MM.1S (cell line): ENCODE measurements around the gene RNF187.

Source experiments
- DNase-seq: peaks from one replicate; pipeline ENCODE4 v3.0.0-alpha.2; 2015
- H2AFZ ChIP-seq: fragments of 300-600 bp; sonication (generic); 2 replicates; pipeline ENCODE4 v1.6.0; 2016; ENCODE audit warnings: antibody characterized with exemption, low read length
- H3F3A ChIP-seq: fragments of 300-600 bp; sonication (generic); 2 replicates; pipeline ENCODE4 v1.6.1; 2016; ENCODE audit warnings: mild to moderate bottlenecking, antibody characterized with exemption, low read length, moderate library complexity, mixed read lengths; ENCODE audit not compliant: insufficient read depth
- H3K27ac ChIP-seq: fragments of 300-600 bp; sonication (generic); 2 replicates; pipeline ENCODE4 v1.5.1; 2016; ENCODE audit warnings: mild to moderate bottlenecking, low read length
- H3K27me3 ChIP-seq: fragments of 300-600 bp; sonication (generic); replicated peaks from 2 replicates; pipeline ENCODE4 v1.6.0; 2016; ENCODE audit warnings: low read length; ENCODE audit not compliant: insufficient read depth
- H3K36me3 ChIP-seq: fragments of 300-600 bp; sonication (generic); replicated peaks from 2 replicates; pipeline ENCODE4 v1.6.1; 2016; ENCODE audit warnings: mild to moderate bottlenecking, low read length, mixed read lengths; ENCODE audit not compliant: insufficient read depth
- H3K4me1 ChIP-seq: fragments of 300-600 bp; sonication (generic); 2 replicates; pipeline ENCODE4 v1.6.1; 2016; ENCODE audit warnings: low read length, mixed read lengths
- H3K4me2 ChIP-seq: fragments of 300-600 bp; sonication (generic); 2 replicates; pipeline ENCODE4 v1.6.0; 2016; ENCODE audit warnings: low read depth, low read length
- H3K4me3 ChIP-seq: fragments of 300-600 bp; sonication (generic); 2 replicates; pipeline ENCODE4 v1.5.1; 2016; ENCODE audit warnings: low read length, mixed read lengths
- H3K79me2 ChIP-seq: fragments of 300-600 bp; sonication (generic); 2 replicates; pipeline ENCODE4 v1.6.1; 2016; ENCODE audit warnings: mixed run types, low read length, mixed read lengths
- H3K9ac ChIP-seq: fragments of 300-600 bp; sonication (generic); 2 replicates; pipeline ENCODE4 v1.6.1; 2016; ENCODE audit warnings: low read length, mixed read lengths
- H3K9me2 ChIP-seq: fragments of 300-600 bp; sonication (generic); replicated peaks from 2 replicates; pipeline ENCODE4 v1.6.1; 2016; ENCODE audit warnings: mild to moderate bottlenecking, low read length, mixed read lengths; ENCODE audit not compliant: insufficient read depth
- H3K9me3 ChIP-seq: fragments of 300-600 bp; sonication (generic); replicated peaks from 2 replicates; pipeline ENCODE4 v1.6.1; 2016; ENCODE audit warnings: mild to moderate bottlenecking, low read length, mixed read lengths; ENCODE audit not compliant: insufficient read depth
- H4K20me1 ChIP-seq: fragments of 300-600 bp; sonication (generic); 2 replicates; pipeline ENCODE4 v1.6.1; 2016; ENCODE audit warnings: mild to moderate bottlenecking, low read length, moderate library complexity, mixed read lengths; ENCODE audit not compliant: insufficient read depth
- EZH2 ChIP-seq: fragments of 300-600 bp; sonication (generic); optimal IDR thresholded peaks from 2 replicates; pipeline ENCODE3; 2017; ENCODE audit warnings: low read depth, mild to moderate bottlenecking, antibody characterized with exemption, low read length, mixed read lengths
- EZH2phosphoT487 ChIP-seq: fragments of 300-600 bp; sonication (generic); IDR thresholded peaks from 2 replicates; pipeline ENCODE4 v1.6.1; 2018; ENCODE audit warnings: antibody characterized with exemption, low read length
- TF ChIP-seq, protein P1 (sequence below): fragments of 300-600 bp; sonication (generic); IDR thresholded peaks from 2 replicates; pipeline ENCODE4 v1.5.1; 2016; ENCODE audit warnings: antibody characterized with exemption, low read length, mixed read lengths

The RNF187 gene

DNA sequence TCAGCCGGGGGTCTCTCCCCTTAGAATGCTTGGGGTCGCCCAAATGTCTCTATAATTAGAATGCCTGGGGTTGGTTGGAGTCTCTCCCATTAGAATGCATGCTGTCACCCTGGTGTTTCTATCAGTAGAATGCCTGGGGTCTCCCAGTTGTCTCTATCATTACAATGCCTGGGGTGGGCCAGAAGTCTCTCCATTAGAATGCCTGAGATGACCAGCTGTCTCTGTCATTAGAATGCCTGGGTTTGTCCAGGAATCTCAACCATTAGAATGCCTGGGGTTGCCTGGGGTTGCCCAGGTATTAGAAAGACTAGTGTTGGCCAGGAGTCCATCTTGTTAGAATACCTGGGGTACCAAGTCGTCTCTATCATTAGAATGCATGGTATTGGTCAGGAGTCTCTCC, 51.6 kb downstream of the RNF187 start:
- DNase-seq = no peak
- no peak overlapping the region for H3K27ac ChIP-seq
- H3K27me3 ChIP-seq = no peaks in the 10 kb centered on the region
- H3K4me2 ChIP-seq = peak overlapping the region; percentile 12; the same call in 1 of the 2 replicates
- H3K4me1 ChIP-seq = peaks cover 76% of the 10 kb centered on the region
- peaks cover 30% of the 10 kb centered on the region for H3F3A ChIP-seq
- no peaks in the 10 kb centered on the region for H3K9me2 ChIP-seq
- no peaks in the 10 kb centered on the region for H3K9me3 ChIP-seq
- no peak overlapping the region for H3K4me3 ChIP-seq
- no peak overlapping the region for H2AFZ ChIP-seq
- H4K20me1 ChIP-seq = no peaks in the 10 kb centered on the region
- H3K36me3 ChIP-seq = no peaks in the 10 kb centered on the region
- no peaks in the 10 kb centered on the region for H3K79me2 ChIP-seq
- no peak overlapping the region for H3K9ac ChIP-seq
- no peak for TF ChIP-seq EZH2phosphoT487
- TF ChIP-seq EZH2 = no peak
- TF ChIP-seq, protein P1, sequence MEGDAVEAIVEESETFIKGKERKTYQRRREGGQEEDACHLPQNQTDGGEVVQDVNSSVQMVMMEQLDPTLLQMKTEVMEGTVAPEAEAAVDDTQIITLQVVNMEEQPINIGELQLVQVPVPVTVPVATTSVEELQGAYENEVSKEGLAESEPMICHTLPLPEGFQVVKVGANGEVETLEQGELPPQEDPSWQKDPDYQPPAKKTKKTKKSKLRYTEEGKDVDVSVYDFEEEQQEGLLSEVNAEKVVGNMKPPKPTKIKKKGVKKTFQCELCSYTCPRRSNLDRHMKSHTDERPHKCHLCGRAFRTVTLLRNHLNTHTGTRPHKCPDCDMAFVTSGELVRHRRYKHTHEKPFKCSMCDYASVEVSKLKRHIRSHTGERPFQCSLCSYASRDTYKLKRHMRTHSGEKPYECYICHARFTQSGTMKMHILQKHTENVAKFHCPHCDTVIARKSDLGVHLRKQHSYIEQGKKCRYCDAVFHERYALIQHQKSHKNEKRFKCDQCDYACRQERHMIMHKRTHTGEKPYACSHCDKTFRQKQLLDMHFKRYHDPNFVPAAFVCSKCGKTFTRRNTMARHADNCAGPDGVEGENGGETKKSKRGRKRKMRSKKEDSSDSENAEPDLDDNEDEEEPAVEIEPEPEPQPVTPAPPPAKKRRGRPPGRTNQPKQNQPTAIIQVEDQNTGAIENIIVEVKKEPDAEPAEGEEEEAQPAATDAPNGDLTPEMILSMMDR = no peak

DNA sequence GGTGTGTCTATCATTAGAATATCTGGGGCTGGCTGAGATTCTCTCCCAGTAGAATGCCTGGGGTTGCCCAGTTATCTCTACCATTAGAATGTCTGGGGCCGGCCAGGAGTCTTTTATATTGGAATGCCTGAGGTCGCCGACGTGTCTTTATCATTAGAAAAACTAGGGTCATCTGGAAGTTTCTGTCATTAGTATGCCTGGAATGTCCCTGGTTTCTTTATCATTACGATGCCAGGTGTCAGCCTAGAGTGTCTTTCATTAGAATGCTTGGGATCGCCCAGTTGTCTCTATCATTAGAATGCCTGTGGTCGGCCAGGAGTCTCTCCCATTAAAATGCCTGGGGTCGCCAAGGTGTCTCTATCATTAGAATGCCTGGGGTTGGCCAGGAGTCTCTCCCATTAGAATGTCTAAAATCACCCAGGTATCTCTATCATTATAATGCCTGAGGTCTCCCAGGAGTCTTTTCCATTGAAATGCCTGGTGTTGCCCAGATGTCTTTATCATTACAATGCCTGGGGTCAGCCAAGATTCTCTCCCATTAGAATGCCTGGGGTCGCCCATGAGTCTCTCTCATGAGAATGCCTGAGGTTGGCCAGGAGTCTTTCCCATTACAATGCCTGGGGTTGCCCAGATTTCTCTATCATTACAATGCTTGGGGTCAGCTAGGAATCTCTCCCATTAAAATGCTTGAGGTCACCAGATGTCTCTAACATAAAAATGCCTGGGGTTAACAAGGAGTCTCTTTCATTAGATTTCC, 53.2 kb downstream of the RNF187 start:
- Histone ChIP-seq H3K4me1 (peaks cover 74% of the 10 kb centered on the region), H3K79me2 (no peaks in the 10 kb centered on the region), H3F3A (peaks cover 39% of the 10 kb centered on the region), H3K9me3 (no peaks in the 10 kb centered on the region), H4K20me1 (no peaks in the 10 kb centered on the region), H3K9ac (no peak overlapping the region), H3K27ac (no peak overlapping the region), H3K4me2 (no peak overlapping the region), H3K36me3 (no peaks in the 10 kb centered on the region), H2AFZ (no peak overlapping the region), H3K27me3 (no peaks in the 10 kb centered on the region), H3K9me2 (no peaks in the 10 kb centered on the region), H3K4me3 (no peak overlapping the region)
- TF ChIP-seq EZH2phosphoT487 = no peak
- TF ChIP-seq, protein P1 = no peak
- TF ChIP-seq EZH2 = no peak
- no peak for DNase-seq

DNA sequence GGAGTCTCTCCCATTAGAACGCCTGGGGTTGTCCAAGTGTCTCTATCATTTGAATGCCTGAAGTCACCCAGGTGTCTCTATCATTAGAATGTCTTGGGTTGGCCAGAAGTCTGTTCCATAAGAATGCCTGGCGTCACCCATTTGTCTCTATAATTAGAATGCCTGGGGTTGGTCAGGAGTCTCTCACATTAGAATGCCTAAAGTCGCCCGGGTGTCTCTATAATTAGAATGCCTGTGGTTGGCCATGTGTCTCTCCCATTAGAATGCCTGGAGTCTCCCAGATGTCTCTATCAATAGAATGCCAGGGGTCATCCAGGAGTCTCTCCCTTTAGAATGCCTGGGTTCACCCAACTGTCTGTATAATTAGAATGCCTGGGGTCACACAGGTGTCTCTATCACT, 54.5 kb downstream of the RNF187 start:
- H3K4me2 ChIP-seq = peak overlapping the region; percentile 1; the same call in 1 of the 2 replicates
- H2AFZ ChIP-seq = no peak overlapping the region
- H3K27me3 ChIP-seq = no peaks in the 10 kb centered on the region
- peaks cover 64% of the 10 kb centered on the region for H3K4me1 ChIP-seq
- H3K4me3 ChIP-seq = no peak overlapping the region
- no peaks in the 10 kb centered on the region for H3K9me3 ChIP-seq
- peaks cover 39% of the 10 kb centered on the region for H3F3A ChIP-seq
- H3K36me3 ChIP-seq = no peaks in the 10 kb centered on the region
- no peaks in the 10 kb centered on the region for H4K20me1 ChIP-seq
- TF ChIP-seq EZH2phosphoT487 = no peak
- no peaks in the 10 kb centered on the region for H3K79me2 ChIP-seq
- no peaks in the 10 kb centered on the region for H3K9me2 ChIP-seq
- H3K27ac ChIP-seq = no peak overlapping the region
- no peak overlapping the region for H3K9ac ChIP-seq
- DNase-seq = no peak

DNA sequence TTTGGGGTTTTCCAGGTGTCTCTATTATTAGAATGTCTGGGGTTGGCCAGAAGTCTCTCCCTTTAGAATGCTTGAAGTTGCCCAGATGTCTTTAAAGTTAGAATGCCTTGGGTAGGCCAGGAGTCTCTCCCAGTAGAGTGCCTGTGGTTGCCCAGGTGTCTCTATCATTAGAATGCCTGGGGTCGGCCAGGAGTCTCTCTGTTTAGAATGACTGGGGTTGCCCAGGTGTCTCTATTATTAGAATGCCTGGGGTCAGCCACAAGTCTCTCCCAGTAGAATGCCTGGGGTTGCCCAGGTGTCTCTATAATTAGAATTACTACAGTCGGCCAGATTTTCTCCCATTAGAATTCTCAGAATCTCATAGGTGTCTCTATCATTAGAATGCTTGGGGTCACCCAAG, 55.2 kb downstream of the RNF187 start:
- Histone ChIP-seq H3K36me3 (no peaks in the 10 kb centered on the region), H3K27ac (no peak overlapping the region), H3F3A (peaks cover 39% of the 10 kb centered on the region), H2AFZ (no peak overlapping the region), H3K9ac (no peak overlapping the region), H3K4me1 (peaks cover 62% of the 10 kb centered on the region), H3K9me2 (no peaks in the 10 kb centered on the region), H3K79me2 (no peaks in the 10 kb centered on the region), H3K4me3 (no peak overlapping the region), H3K27me3 (no peaks in the 10 kb centered on the region), H3K4me2 (peak overlapping the region; percentile 1; the same call in 1 of the 2 replicates), H3K9me3 (no peaks in the 10 kb centered on the region), H4K20me1 (no peaks in the 10 kb centered on the region)
- DNase-seq = peak; percentile 86
- no peak for TF ChIP-seq EZH2phosphoT487
- TF ChIP-seq, protein P1 = no peak
